Smooth muscle cell of the brain vasculature (primary cell): Measurements from ENCODE around the gene SPACDR.

Experiments used
- DNase-seq: peaks from one replicate; pipeline ENCODE4 v3.0.0-alpha.2; 2012; ENCODE audit warnings: low read depth, low spot score

Gene SPACDR

GRCh38 chr7:100485471-100485876, 21.4 kb upstream of the SPACDR start:
- no peak for DNase-seq

GRCh38 chr7:100484673-100485045, 20.6 kb upstream of the SPACDR start:
- DNase-seq: no peak

GRCh38 chr7:100483722-100484672, 19.9 kb upstream of the SPACDR start, which contains the start of gene NYAP1:
NYAP1 (plus strand) TSS chr7:100483927; CDS start chr7:100485312, 1,385 bp downstream.
- DNase-seq: no peak

GRCh38 chr7:100483090-100483721, 19.1 kb upstream of the SPACDR start:
- no peak for DNase-seq

- DNase-seq: no peak
Measured at GRCh38 chr7:100482728-100483089, 18.6 kb upstream of the SPACDR start.

GRCh38 chr7:100481466-100481865, 17.4 kb upstream of the SPACDR start:
- DNase-seq: no peak

- DNase-seq: peak; percentile 79
Measured at GRCh38 chr7:100478958-100479660, 15.0 kb upstream of the SPACDR start, which contains the start of gene TSC22D4. TSC22D4 (minus strand) TSS chr7:100479214; CDS start chr7:100478038, 1,176 bp downstream.

GRCh38 chr7:100477871-100478267, 13.8 kb upstream of the SPACDR start:
- no peak for DNase-seq

- DNase-seq: no peak
Measured at GRCh38 chr7:100476903-100477870, 13.1 kb upstream of the SPACDR start.

- no peak for DNase-seq
Measured at GRCh38 chr7:100476101-100476780, 12.2 kb upstream of the SPACDR start.

GRCh38 chr7:100475549-100475948, 11.5 kb upstream of the SPACDR start:
- DNase-seq: no peak

- no peak for DNase-seq
Measured at GRCh38 chr7:100472854-100473499, 8.9 kb upstream of the SPACDR start.

- no peak for DNase-seq
Measured at GRCh38 chr7:100472121-100472851, 8.2 kb upstream of the SPACDR start.

- no peak for DNase-seq
Measured at GRCh38 chr7:100471021-100471420, 7.0 kb upstream of the SPACDR start.

- DNase-seq: no peak
Measured at GRCh38 chr7:100469227-100470044, 5.4 kb upstream of the SPACDR start.

- DNase-seq: no peak
Measured at GRCh38 chr7:100467638-100468373, 3.7 kb upstream of the SPACDR start.
